Activated T-helper 2 cell treated with anti-CD3 and anti-CD28 coated beads, Interferon-gamma antibody, Interleukin-2, Interleukin-4, amounts not matched to agents 10 μg/mL and 5 μg/mL and 100 μg/mL, durations not matched to agents 14 hours and 24 hours and 36 hours (primary cell): ENCODE data around the gene HOXA11. TPM values are rescaled to one million over a fixed set of nuclear protein-coding genes. Genes with fewer than 3 reads are reported as not detected.

ENCODE experiments used
- DNase-seq: peaks from one replicate; pipeline ENCODE4 v3.0.0; 2021; ENCODE audit warnings: low spot score
- H3K27ac Mint-ChIP-seq: one replicate; pipeline ENCODE4 v1.8.0; 2021; ENCODE audit warnings: mixed read lengths
- H3K27me3 Mint-ChIP-seq: one replicate; pipeline ENCODE4 v1.8.0; 2021; ENCODE audit warnings: low read depth, mixed read lengths
- H3K36me3 Mint-ChIP-seq: one replicate; pipeline ENCODE4 v1.8.0; 2021; ENCODE audit warnings: low read depth, mixed read lengths
- H3K4me1 Mint-ChIP-seq: one replicate; pipeline ENCODE4 v1.8.0; 2021; ENCODE audit warnings: low read depth, mixed read lengths
- H3K4me3 Mint-ChIP-seq: one replicate; pipeline ENCODE4 v1.8.0; 2021; ENCODE audit warnings: low read depth, mild to moderate bottlenecking, moderate library complexity, mixed read lengths
- H3K9me3 Mint-ChIP-seq: one replicate; pipeline ENCODE4 v1.8.0; 2021; ENCODE audit warnings: mixed read lengths
- intact Hi-C: fragments of 100-400 bp; cut with micrococcal nuclease; formaldehyde crosslinking; loops from one replicate; pipeline ENCODE4 v1.15.1; 2023
- total RNA-seq: library from RNA; stranded (reverse); gene quantifications from 2 replicates; pipeline ENCODE4 v1.2.3, GENCODE V29; 2022

Gene HOXA11
- total RNA-seq, 1 donor from 2014 or later = not detected

DNA sequence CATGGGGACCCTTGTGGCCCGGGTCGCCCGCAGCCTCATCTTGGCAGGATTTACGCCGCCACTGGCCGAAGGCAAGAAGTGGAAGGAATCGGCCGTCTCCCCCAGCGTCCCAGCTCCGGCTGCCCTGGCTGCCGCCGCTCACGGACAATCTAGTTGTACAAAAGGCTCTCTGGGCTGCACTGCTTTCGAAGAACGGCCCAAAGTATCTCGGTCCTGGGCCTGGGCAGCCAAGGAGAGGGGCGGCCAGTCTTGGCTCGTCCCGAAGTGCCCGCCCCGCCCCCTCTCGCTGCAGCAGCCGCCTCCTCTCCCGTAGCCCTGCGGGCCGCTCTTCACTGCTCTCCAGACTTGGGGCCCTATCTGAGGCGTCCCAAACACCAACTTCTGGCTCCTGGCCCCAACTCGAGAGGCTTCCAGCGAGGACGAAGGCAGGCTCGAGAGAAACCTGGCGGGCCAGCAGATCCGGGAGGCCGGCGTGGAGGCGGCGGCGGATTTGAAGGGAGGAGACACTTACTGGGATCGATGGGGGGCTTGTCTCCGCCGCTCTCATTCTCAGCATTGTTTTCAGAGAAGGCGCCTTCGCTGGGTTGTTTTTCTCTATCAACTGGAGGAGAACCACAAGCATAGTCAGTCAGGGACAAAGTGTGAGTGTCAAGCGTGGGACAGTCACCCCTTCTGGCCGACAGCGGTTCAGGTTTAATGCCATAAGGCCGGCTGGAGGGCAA lies 20.5 kb downstream of the HOXA11 start:
- intact Hi-C loops = loop anchor here (1.0 to 5.0 kb wide), 4 partner anchors 8 to 1307 kb away; partner anchors contain the start of gene HOXA7

DNA sequence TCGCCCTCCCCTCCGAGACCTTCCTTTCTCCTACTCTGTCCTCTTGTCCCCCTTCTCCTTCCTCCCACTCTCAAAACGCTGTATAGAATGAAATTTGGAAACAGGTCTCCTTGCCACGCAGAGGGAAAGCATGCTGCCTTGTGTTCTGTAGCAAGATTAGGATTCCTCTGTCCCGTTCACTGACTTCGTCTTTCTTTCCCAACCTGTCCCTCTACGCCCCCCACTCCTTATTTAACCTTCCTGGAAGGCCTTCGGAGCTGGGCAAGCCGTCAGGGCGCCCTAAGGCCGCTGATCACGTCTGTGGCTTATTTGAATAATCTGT lies 21.0 kb downstream of the HOXA11 start:
- no peaks in the 10 kb centered on the region for H3K9me3 Mint-ChIP-seq
- no peaks in the 10 kb centered on the region for H3K36me3 Mint-ChIP-seq
- no peak for DNase-seq
- no peak overlapping the region for H3K27ac Mint-ChIP-seq
- H3K27me3 Mint-ChIP-seq = peaks cover 82% of the 10 kb centered on the region
- intact Hi-C loops = loop anchor here (2.0 to 5.0 kb wide), 3 partner anchors 13 to 1307 kb away; no protein-coding TSS in a partner anchor
- peaks cover 7% of the 10 kb centered on the region for H3K4me1 Mint-ChIP-seq
- H3K4me3 Mint-ChIP-seq = no peak overlapping the region

More for the DNA sequence above, 20.5 kb downstream of the HOXA11 start:
- Mint-ChIP-seq H3K36me3 (no peaks in the 10 kb centered on the region), H3K27ac (no peak overlapping the region), H3K4me1 (peaks cover 7% of the 10 kb centered on the region), H3K27me3 (peaks cover 77% of the 10 kb centered on the region), H3K4me3 (no peak overlapping the region), H3K9me3 (no peaks in the 10 kb centered on the region)
- DNase-seq = no peak

DNA sequence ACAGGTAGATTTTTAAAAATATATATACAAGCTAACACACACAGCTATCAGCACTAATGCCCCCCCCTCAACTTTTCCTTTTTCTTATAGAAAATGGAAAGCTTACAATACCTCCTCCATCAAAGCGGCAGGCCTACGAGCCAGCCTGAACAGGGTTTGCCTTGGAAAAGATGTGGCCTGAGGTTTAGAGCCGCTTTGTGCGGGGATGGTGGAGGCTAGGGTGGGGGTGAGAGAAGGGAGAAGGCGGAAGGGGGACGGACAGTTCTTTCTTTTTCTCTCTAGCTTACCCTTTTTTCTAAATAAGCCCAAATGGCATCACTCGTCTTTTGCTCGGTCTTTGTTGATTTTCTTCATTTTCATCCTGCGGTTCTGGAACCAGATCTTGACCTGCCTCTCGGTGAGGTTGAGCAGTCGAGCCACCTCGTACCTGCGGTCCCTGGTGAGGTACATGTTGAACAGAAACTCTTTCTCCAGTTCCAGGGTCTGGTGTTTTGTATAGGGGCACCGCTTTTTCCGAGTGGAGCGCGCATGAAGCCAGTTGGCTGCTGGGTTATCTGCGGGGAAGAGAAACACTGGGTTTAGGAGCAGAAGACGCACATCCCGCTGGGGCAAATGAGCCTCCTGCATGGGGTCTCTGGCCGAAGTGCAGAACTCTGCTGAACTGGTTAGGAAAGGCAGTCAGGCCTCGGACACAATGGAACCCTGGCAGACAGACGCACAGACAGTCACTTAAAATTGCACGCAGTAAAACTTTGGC lies 21.6 kb downstream of the HOXA11 start:
- no peak overlapping the region for H3K4me3 Mint-ChIP-seq
- H3K36me3 Mint-ChIP-seq = no peaks in the 10 kb centered on the region
- DNase-seq = no peak
- peaks cover 82% of the 10 kb centered on the region for H3K27me3 Mint-ChIP-seq
- no peaks in the 10 kb centered on the region for H3K9me3 Mint-ChIP-seq
- intact Hi-C loops = loop anchor here (2.0 to 5.0 kb wide), 3 partner anchors 13 to 1306 kb away; no protein-coding TSS in a partner anchor
- no peak overlapping the region for H3K27ac Mint-ChIP-seq
- H3K4me1 Mint-ChIP-seq = peaks cover 7% of the 10 kb centered on the region

DNA sequence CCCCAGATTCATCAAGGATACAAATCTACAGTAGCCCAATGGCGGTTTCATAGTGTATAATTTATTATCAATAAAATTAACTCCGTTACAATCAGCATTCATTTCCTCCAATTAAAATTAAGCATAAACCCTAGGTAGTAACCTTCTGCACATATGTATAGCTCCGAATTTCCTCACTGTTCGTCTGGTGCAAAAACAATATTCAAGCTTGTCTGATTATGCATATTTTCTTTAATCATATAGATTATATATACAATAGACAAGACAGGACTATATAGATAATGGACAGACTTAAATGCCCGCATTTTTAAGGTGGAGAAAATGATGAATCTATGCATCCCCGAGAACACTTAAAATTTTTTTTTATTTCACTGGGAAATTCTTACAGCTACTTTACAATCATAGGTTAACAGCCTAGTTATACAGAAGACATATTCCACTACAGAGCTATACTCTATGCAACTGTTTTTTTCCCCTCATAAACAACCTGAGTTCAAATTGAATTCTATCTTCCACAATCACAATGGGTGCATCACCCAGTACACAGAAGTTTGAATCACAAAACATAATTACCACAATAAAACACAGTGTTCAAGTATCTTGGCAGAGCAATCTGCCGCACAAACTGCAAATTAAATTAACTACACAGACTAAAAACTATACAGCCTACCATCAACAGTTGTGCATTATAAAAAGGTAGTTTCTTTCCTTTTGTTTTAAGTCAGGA lies 22.3 kb downstream of the HOXA11 start:
- Mint-ChIP-seq H3K27ac (no peak overlapping the region), H3K27me3 (peaks cover 82% of the 10 kb centered on the region), H3K36me3 (no peaks in the 10 kb centered on the region), H3K9me3 (no peaks in the 10 kb centered on the region), H3K4me1 (peaks cover 7% of the 10 kb centered on the region), H3K4me3 (no peak overlapping the region)
- no peak for DNase-seq
- intact Hi-C loops = loop anchor here (5.0 kb wide), 2 partner anchors 305 to 1305 kb away; no protein-coding TSS in a partner anchor

DNA sequence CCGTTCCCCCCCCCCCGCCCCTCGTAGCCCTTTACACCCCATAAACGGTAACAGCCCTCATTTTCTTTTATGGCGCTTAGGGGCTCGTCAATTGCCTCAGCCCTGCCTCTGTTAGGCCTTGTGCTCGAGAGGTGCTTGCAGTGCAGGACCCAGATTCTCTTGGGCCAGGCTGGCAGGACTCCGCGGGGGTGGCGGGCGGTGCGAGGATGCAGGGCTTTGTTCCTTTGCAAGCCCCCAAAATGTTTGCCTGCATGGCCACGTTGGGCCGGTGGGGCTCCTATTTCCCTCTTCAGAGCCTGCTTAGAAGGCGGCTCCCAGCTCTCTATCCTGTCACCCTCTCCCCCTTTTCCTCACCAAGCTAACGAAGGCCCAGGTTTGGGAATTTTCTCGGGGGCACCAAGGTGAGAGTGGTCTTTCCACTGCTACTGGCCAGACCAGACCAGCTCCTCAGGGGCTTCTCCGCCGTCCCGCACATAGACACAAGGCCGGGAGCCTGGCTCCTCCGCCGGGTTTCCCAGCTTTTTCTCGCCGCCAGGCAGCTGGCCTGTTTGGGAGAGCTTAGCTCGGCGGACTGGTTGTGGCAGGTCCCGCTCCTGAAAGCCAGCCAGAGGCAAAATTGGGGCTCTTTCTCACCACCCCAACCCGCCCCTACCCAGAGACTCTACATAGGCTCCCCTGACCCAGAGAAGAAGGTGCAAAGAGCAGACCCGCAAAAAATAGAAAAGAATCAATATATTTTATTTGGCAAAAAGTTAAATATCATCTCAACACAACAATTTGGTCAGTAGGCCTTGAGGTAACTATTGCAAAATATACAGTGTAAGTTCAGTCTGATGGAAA lies 23.1 kb downstream of the HOXA11 start:
- H3K36me3 Mint-ChIP-seq = no peaks in the 10 kb centered on the region
- DNase-seq = no peak
- no peaks in the 10 kb centered on the region for H3K9me3 Mint-ChIP-seq
- peaks cover 7% of the 10 kb centered on the region for H3K4me1 Mint-ChIP-seq
- peaks cover 82% of the 10 kb centered on the region for H3K27me3 Mint-ChIP-seq
- no peak overlapping the region for H3K27ac Mint-ChIP-seq
- no peak overlapping the region for H3K4me3 Mint-ChIP-seq
- intact Hi-C loops = loop anchor here (1.0 to 5.0 kb wide), 4 partner anchors 305 to 1305 kb away; no protein-coding TSS in a partner anchor

DNA sequence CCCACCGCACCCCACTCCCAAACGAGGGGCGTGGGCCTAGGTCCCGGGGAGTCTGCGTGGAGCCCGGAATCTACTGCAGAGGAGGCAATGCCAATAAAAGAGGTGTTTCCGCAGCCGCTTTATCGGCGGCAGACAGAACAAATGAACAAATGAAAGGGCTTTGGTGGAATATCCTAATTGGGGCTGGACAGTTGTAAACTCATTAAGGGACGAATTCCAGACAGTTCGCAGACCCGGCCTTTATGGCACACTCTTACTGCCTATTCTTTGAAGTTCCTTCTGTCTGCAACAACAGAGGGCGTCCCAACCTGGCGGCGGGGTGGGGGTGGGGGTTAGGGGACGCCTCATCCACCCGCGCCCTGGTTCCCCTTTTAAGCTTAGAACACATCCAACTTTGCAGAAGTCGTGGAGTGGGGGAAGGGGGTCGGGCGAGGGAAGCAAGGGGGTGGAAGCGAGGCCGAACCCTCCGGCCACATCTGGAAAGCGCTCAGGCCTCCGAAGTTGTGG lies 23.8 kb downstream of the HOXA11 start:
- no peak overlapping the region for H3K27ac Mint-ChIP-seq
- H3K36me3 Mint-ChIP-seq = no peaks in the 10 kb centered on the region
- H3K4me1 Mint-ChIP-seq = peaks cover 7% of the 10 kb centered on the region
- intact Hi-C loops = loop anchor here (1.0 to 5.0 kb wide), 4 partner anchors 304 to 1304 kb away; no protein-coding TSS in a partner anchor
- peak overlapping the region; percentile 47 for H3K4me3 Mint-ChIP-seq
- peaks cover 80% of the 10 kb centered on the region for H3K27me3 Mint-ChIP-seq
- DNase-seq = no peak
- no peaks in the 10 kb centered on the region for H3K9me3 Mint-ChIP-seq

DNA sequence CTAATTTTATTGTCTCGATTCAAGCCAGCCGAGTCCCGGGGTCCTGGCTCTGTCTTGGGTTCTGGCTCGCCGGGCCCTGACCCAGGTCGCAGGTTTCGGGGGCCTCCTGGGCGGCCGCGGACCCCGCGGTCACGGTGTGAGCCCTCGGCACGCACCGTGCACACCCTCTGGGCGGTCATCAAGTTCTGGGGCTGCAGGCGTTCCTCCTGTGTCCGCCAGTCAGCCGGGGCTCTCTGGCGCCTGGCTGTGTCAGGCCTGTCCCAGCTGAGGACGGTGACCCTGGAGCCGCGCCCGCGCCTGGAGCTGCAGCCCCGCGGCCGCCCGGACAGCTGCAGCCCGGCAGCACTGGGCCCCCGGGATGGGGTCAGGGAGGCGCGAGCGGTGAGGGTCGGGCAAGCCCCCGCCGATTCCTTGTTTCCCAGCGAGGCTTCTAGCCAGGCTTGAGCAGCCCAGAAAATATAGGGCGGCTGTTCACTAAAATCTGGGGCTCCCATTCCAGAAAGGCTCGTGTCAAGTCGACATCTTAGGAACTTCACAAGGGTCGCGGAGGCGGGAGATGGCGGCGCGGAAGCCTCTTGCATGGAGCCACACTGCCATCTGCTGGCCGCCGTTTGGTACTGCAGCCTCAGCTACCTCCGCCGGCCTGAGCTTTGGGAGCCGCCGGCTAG lies 24.4 kb downstream of the HOXA11 start:
- Mint-ChIP-seq H3K9me3 (no peaks in the 10 kb centered on the region), H3K36me3 (no peaks in the 10 kb centered on the region), H3K4me1 (peaks cover 5% of the 10 kb centered on the region), H3K27ac (no peak overlapping the region), H3K4me3 (peak overlapping the region; percentile 47), H3K27me3 (peaks cover 81% of the 10 kb centered on the region)
- DNase-seq = peak; percentile 65
- intact Hi-C loops = loop anchor here (1.0 to 5.0 kb wide), 4 partner anchors 303 to 1303 kb away; no protein-coding TSS in a partner anchor

DNA sequence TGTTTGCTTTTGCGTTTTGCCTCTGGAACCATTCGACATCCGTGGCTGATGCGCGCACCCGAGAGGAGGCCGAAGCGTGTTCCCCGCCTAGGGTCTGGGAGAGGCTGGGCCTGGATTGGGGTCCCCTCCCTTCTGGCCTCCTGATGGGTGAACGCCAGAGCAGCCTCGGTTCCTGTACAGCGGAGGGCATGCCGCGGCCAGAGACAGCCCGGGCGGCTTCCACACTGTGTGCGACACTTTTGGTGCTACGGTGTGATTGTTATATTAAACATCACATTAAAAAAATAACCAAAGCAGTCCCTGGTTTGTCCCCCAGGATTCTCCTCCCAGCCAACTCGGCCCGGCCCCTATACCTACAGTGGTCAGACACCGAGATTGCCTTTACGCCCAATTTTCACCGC lies 24.9 kb downstream of the HOXA11 start:
- Mint-ChIP-seq H3K27ac (no peak overlapping the region), H3K9me3 (no peaks in the 10 kb centered on the region), H3K4me3 (peak overlapping the region; percentile 34), H3K27me3 (peaks cover 83% of the 10 kb centered on the region), H3K36me3 (no peaks in the 10 kb centered on the region), H3K4me1 (peaks cover 7% of the 10 kb centered on the region)
- intact Hi-C loops = loop anchor here (5.0 kb wide), 2 partner anchors 303 to 1303 kb away; no protein-coding TSS in a partner anchor
- DNase-seq = no peak

DNA sequence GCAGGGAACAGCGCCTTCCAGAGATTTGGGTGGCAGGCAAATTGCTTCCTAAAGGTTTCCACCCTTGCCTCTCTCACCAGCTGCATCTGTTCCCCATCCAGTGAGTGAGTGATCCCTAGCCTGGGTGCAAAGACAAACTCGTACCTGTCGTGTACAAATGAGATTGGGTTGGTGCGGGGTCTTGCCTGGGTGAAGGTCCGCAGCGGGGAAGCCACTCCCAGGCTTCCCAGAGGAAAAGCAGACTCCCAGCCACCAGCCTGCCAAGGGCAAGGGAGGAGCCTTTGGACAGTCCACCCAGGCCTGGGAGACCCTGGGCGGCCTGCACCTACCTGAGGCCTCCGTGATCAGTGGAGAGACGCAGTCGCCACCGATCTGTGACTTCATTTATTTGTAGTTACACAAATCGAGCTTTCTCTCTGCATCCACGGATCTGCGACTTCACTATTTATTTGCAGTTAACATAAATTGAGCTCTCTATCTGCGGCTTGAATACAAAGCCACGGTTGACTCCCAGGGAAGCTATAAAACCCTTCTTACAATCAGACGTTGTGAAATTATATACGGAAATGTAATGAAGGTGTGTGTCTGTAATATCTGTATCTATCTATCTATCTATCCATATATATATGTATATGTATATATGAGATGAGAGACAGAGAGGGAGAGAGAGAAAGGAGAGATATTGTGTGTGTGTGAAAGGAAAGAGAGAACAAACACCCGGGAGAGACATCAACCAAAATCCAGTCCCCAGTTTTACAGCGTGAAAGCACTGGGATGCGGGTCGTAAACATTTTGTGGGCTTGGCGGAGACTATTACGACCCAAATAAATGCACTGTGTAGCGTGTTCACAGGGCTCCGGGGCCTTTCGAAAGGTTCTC lies 25.5 kb downstream of the HOXA11 start:
- Mint-ChIP-seq H3K4me3 (peak overlapping the region; percentile 34), H3K27ac (no peak overlapping the region), H3K27me3 (peaks cover 85% of the 10 kb centered on the region), H3K9me3 (no peaks in the 10 kb centered on the region), H3K4me1 (peaks cover 11% of the 10 kb centered on the region), H3K36me3 (peaks cover 4% of the 10 kb centered on the region)
- no peak for DNase-seq
- intact Hi-C loops = loop anchor here (5.0 to 10.0 kb wide), 4 partner anchors 38 to 1795 kb away; partner anchors contain the start of gene TRIL

DNA sequence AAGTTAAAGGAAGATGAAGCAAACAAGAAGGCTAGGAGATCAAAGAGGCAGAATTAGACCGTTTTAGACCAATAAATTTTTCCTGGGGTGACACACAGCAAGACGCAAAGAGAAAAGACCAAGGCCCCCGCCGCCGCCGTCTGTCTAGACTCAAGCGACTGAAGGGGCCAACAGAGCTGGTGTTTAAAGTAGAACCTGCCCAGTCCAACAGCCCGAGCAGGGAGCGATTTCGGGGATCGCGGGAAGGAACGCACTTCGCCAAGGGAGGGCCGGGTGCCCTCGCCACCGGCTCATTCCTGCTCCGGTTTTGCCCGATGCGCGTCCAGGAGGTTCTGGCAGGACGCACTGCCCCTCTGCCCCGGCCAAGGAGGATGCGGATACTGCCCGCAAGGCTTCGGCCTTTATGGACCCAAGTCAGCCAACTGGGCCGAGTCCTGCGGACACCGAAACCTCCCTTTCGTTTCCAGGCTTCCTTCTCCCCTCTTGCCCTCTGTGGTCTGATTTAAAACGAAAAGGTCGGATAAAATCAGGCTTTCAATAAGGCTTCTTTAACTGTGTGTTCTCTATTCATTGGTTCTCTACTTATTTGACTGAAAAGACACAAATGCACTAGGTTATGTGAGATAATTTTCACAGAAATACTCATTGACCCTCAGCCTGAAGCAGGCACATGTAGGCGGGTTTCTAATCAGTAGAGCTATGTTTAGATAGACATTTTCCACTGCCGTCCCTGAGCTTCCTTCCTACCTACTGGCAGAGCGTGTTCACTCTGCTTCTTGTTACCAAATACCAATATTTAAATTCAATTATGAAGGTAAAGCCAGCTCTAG lies 26.4 kb downstream of the HOXA11 start:
- peaks cover 87% of the 10 kb centered on the region for H3K27me3 Mint-ChIP-seq
- peak overlapping the region; percentile 36 for H3K27ac Mint-ChIP-seq
- DNase-seq = no peak
- H3K36me3 Mint-ChIP-seq = peaks cover 4% of the 10 kb centered on the region
- H3K9me3 Mint-ChIP-seq = no peaks in the 10 kb centered on the region
- H3K4me1 Mint-ChIP-seq = peaks cover 11% of the 10 kb centered on the region
- intact Hi-C loops = loop anchor here (5.0 to 10.0 kb wide), 2 partner anchors 39 to 1796 kb away; partner anchors contain the start of gene TRIL
- H3K4me3 Mint-ChIP-seq = no peak overlapping the region
